Tibial nerve (tissue), 4 donors: Measurements from ENCODE around the gene CD226. TPM values are rescaled to one million over a fixed set of nuclear protein-coding genes. Genes with fewer than 3 reads are reported as not detected.

ENCODE experiments used
- DNase-seq, 2 donors: peaks; one replicate each; pipeline ENCODE4 v3.0.0-alpha.2; 2019; ENCODE audit warnings: low spot score in 2 of 2
- H3K27ac ChIP-seq, 4 donors: fragments of 200-600 bp; sonication (generic) in 3 of 4; one replicate each; pipeline ENCODE4 v1.5.1; 2017 to 2019; ENCODE audit warnings: mild to moderate bottlenecking in 1 of 4
- H3K27me3 ChIP-seq, 2 donors: fragments of 200-600 bp; sonication (generic) in 1 of 2; one replicate each; pipeline versions ENCODE4 v1.5.1 to v1.6.0; 2017 to 2019
- H3K36me3 ChIP-seq, 3 donors: fragments of 200-600 bp; sonication (generic); one replicate each; pipeline ENCODE4 v1.5.1; 2018 to 2019
- H3K4me1 ChIP-seq, 4 donors: fragments of 200-600 bp; sonication (generic) in 3 of 4; one replicate each; pipeline ENCODE4 v1.5.1; 2017 to 2019
- H3K4me3 ChIP-seq, 4 donors: fragments of 200-600 bp; sonication (generic) in 3 of 4; one replicate each; pipeline ENCODE4 v1.5.1; 2017 to 2019; ENCODE audit warnings: mild to moderate bottlenecking in 1 of 4, moderate library complexity in 1 of 4
- H3K9me3 ChIP-seq, 4 donors: fragments of 200-600 bp; sonication (generic) in 3 of 4; one replicate each; pipeline ENCODE4 v1.5.1; 2017 to 2019
- CTCF ChIP-seq, 5 experiments: fragments of 200-600 bp in 3 of 5; fragments of 450-650 bp in 2 of 5; sonication (generic) in 3 of 5; IDR thresholded peaks; one replicate each; pipeline ENCODE4 v1.5.1; 2016 to 2019; ENCODE audit warnings: antibody characterized with exemption in 5 of 5, mild to moderate bottlenecking in 3 of 5, moderate library complexity in 2 of 5
- EP300 ChIP-seq, 2 donors: sonication (generic); formaldehyde crosslinking; IDR thresholded peaks; one replicate each; pipeline ENCODE4 v1.6.1; 2017; ENCODE audit warnings: antibody characterized with exemption in 2 of 2, mild to moderate bottlenecking in 1 of 2
- POLR2A ChIP-seq, 2 donors: fragments of 450-650 bp; IDR thresholded peaks; one replicate each; pipeline ENCODE4 v1.6.1; 2017; ENCODE audit warnings: antibody characterized with exemption in 2 of 2, mild to moderate bottlenecking in 2 of 2, moderate library complexity in 2 of 2
- WGBS, 2 donors: methylation state at CpG; one replicate each; pipeline ENCODE4 v1.1.5; 2018; 5-methylcytosine and 5-hydroxymethylcytosine counted together
- total RNA-seq, 4 donors: library from RNA; depleted of rRNA; stranded (reverse); fragments of >200 nt; gene quantifications; one replicate each; pipeline ENCODE4 v1.1.0, GENCODE V29; 2016

The CD226 gene
- total RNA-seq, 4 donors from 2014 or later: 0.39 to 1.1 (median 0.72) TPM

GRCh38 chr18:69844656-69845055 is 103.0 kb downstream of the CD226 start:
- Histone ChIP-seq H3K36me3 (peaks cover 0 to 7% (median 0%) of the 10 kb centered on the region in 3 donors), H3K27me3 (no peaks in the 10 kb centered on the region), H3K4me1 (peaks cover 0 to 3% (median 0%) of the 10 kb centered on the region in 4 donors), H3K4me3 (no peak overlapping the region), H3K9me3 (no peaks in the 10 kb centered on the region), H3K27ac (no peak overlapping the region)
- no peak for DNase-seq
- WGBS, 2 donors: 88 to 89% methylated on average over 2 of the region's 2 CpGs
- TF ChIP-seq POLR2A (IDR thresholded peaks at IDR 0.05): no peak
- no peak for TF ChIP-seq CTCF (IDR thresholded peaks at IDR 0.05)
- TF ChIP-seq EP300 (IDR thresholded peaks at IDR 0.05): no peak

GRCh38 chr18:69843015-69843414 is 104.7 kb downstream of the CD226 start:
- no peak for DNase-seq

GRCh38 chr18:69841117-69841516 is 106.6 kb downstream of the CD226 start:
- H3K4me3 ChIP-seq: no peak overlapping the region
- no peak for DNase-seq
- no peak for TF ChIP-seq CTCF (IDR thresholded peaks at IDR 0.05)
- TF ChIP-seq EP300 (IDR thresholded peaks at IDR 0.05): no peak
- TF ChIP-seq POLR2A (IDR thresholded peaks at IDR 0.05): no peak
- 86 to 90% methylated on average over 9 of the region's 9 CpGs for WGBS, 2 donors
- peaks cover 0 to 7% (median 0%) of the 10 kb centered on the region in 3 donors for H3K36me3 ChIP-seq
- H3K27me3 ChIP-seq: no peaks in the 10 kb centered on the region
- H3K27ac ChIP-seq: no peak overlapping the region
- H3K4me1 ChIP-seq: no peaks in the 10 kb centered on the region
- H3K9me3 ChIP-seq: no peaks in the 10 kb centered on the region

More at GRCh38 chr18:69843015-69843414, 104.7 kb downstream of the CD226 start:
- Histone ChIP-seq H3K27me3 (no peaks in the 10 kb centered on the region), H3K27ac (no peak overlapping the region), H3K9me3 (no peaks in the 10 kb centered on the region), H3K4me3 (no peak overlapping the region), H3K36me3 (peaks cover 0 to 7% (median 0%) of the 10 kb centered on the region in 3 donors), H3K4me1 (peaks cover 0 to 3% (median 0%) of the 10 kb centered on the region in 4 donors)
- TF ChIP-seq EP300 (IDR thresholded peaks at IDR 0.05): no peak
- no peak for TF ChIP-seq CTCF (IDR thresholded peaks at IDR 0.05)
- no peak for TF ChIP-seq POLR2A (IDR thresholded peaks at IDR 0.05)
- 74 to 76% methylated on average over 5 of the region's 5 CpGs for WGBS, 2 donors

- 90 to 93% methylated on average over 7 of the region's 7 CpGs for WGBS, 2 donors
- Histone ChIP-seq H3K9me3 (no peaks in the 10 kb centered on the region), H3K36me3 (peaks cover 0 to 7% (median 0%) of the 10 kb centered on the region in 3 donors), H3K4me3 (no peak overlapping the region), H3K27me3 (no peaks in the 10 kb centered on the region), H3K4me1 (no peaks in the 10 kb centered on the region), H3K27ac (no peak overlapping the region)
- TF ChIP-seq POLR2A (IDR thresholded peaks at IDR 0.05): no peak
- no peak for TF ChIP-seq CTCF (IDR thresholded peaks at IDR 0.05)
- no peak for TF ChIP-seq EP300 (IDR thresholded peaks at IDR 0.05)
- no peak for DNase-seq
These were observed 107.2 kb downstream of the CD226 start for GRCh38 chr18:69840445-69840844.

GRCh38 chr18:69840001-69840400 is 107.7 kb downstream of the CD226 start:
- H3K27ac ChIP-seq: no peak overlapping the region
- H3K4me1 ChIP-seq: no peaks in the 10 kb centered on the region
- H3K9me3 ChIP-seq: no peaks in the 10 kb centered on the region
- no peak overlapping the region for H3K4me3 ChIP-seq
- H3K27me3 ChIP-seq: no peaks in the 10 kb centered on the region
- DNase-seq: no peak
- 90 to 92% methylated on average over 11 of the region's 11 CpGs for WGBS, 2 donors
- TF ChIP-seq EP300 (IDR thresholded peaks at IDR 0.05): no peak
- no peak for TF ChIP-seq POLR2A (IDR thresholded peaks at IDR 0.05)
- H3K36me3 ChIP-seq: peaks cover 0 to 7% (median 0%) of the 10 kb centered on the region in 3 donors

- Histone ChIP-seq H3K4me3 (no peak overlapping the region), H3K27ac (no peak overlapping the region), H3K9me3 (no peaks in the 10 kb centered on the region), H3K4me1 (no peaks in the 10 kb centered on the region), H3K27me3 (no peaks in the 10 kb centered on the region), H3K36me3 (peaks cover 0 to 7% (median 0%) of the 10 kb centered on the region in 3 donors)
- no peak for DNase-seq
- no peak for TF ChIP-seq POLR2A (IDR thresholded peaks at IDR 0.05)
- 93 to 94% methylated on average over 11 of the region's 11 CpGs for WGBS, 2 donors
These were observed 108.2 kb downstream of the CD226 start for GRCh38 chr18:69839497-69839896.
